ENCODE measurements around the gene OR2J1.

GRCh38 chr6:29107758-29108157 is 8.5 kb downstream of the OR2J1 start, which contains the start of gene OR2J3:
- TF ChIP-seq CTCF (conservative IDR thresholded peaks at IDR 0.05 in 1 of 2, IDR thresholded peaks at IDR 0.05 in 1 of 2; ENCODE audit: low read depth in 1 of 2, low read length in 2 of 2) (no peak), EZH2 (IDR thresholded peaks at IDR 0.05; ENCODE audit: low read length, missing control alignments) (no peak)

Measured in fibroblast of lung (primary cell).